ENCODE measurements around the gene P2RY6.

Gene P2RY6
- total RNA-seq = 0 reads per million in 3 donors

GRCh38 chr11:73271936-73272679, at the start of gene P2RY6:
TSS of gene P2RY6 (plus strand) at chr11:73272338. CDS start at chr11:73296519, 24,181 bp downstream.
- DNase-seq = no peak
- Histone ChIP-seq H3K36me3 (ENCODE audit: control insufficient read depth, insufficient read depth, low read length) (no peaks in the 10 kb centered on the region), H3K4me3 (ENCODE audit: insufficient read depth, low read depth, low read length, poor library complexity, severe bottlenecking) (no peak within 1 kb of the TSS), H3K4me1 (ENCODE audit: control insufficient read depth, insufficient read depth, low read length, poor library complexity, severe bottlenecking) (no peaks in the 10 kb centered on the region), H3K27me3 (replicated peaks; ENCODE audit: control insufficient read depth, insufficient read depth, low read length, poor library complexity, severe bottlenecking) (peaks cover 4% of the 10 kb centered on the region), H3K9me3 (ENCODE audit: control insufficient read depth, low read length) (no peaks in the 10 kb centered on the region), H3K27ac (ENCODE audit: insufficient read depth, low read length, poor library complexity, severe bottlenecking) (no peak within 1 kb of the TSS)

GRCh38 chr11:73223998-73224730, 48.0 kb upstream of the P2RY6 start:
- no peaks in the 10 kb centered on the region for H3K27me3 ChIP-seq (replicated peaks; ENCODE audit: control insufficient read depth, insufficient read depth, low read length, poor library complexity, severe bottlenecking)
- no peaks in the 10 kb centered on the region for H3K4me1 ChIP-seq (ENCODE audit: control insufficient read depth, insufficient read depth, low read length, poor library complexity, severe bottlenecking)
- no peak overlapping the region for H3K4me3 ChIP-seq (ENCODE audit: insufficient read depth, low read depth, low read length, poor library complexity, severe bottlenecking)

GRCh38 chr11:73225001-73225686, 47.0 kb upstream of the P2RY6 start:
- Histone ChIP-seq H3K36me3 (ENCODE audit: control insufficient read depth, insufficient read depth, low read length) (no peaks in the 10 kb centered on the region), H3K4me3 (ENCODE audit: insufficient read depth, low read depth, low read length, poor library complexity, severe bottlenecking) (no peak overlapping the region), H3K9me3 (ENCODE audit: control insufficient read depth, low read length) (no peaks in the 10 kb centered on the region), H3K27ac (ENCODE audit: insufficient read depth, low read length, poor library complexity, severe bottlenecking) (no peak overlapping the region), H3K27me3 (replicated peaks; ENCODE audit: control insufficient read depth, insufficient read depth, low read length, poor library complexity, severe bottlenecking) (no peaks in the 10 kb centered on the region), H3K4me1 (ENCODE audit: control insufficient read depth, insufficient read depth, low read length, poor library complexity, severe bottlenecking) (no peaks in the 10 kb centered on the region)
- no peak for DNase-seq

More at GRCh38 chr11:73223998-73224730, 48.0 kb upstream of the P2RY6 start:
- no peaks in the 10 kb centered on the region for H3K36me3 ChIP-seq (ENCODE audit: control insufficient read depth, insufficient read depth, low read length)
- DNase-seq = no peak
- H3K9me3 ChIP-seq (ENCODE audit: control insufficient read depth, low read length) = no peaks in the 10 kb centered on the region
- no peak overlapping the region for H3K27ac ChIP-seq (ENCODE audit: insufficient read depth, low read length, poor library complexity, severe bottlenecking)

- Histone ChIP-seq H3K27ac (ENCODE audit: insufficient read depth, low read length, poor library complexity, severe bottlenecking) (no peak overlapping the region), H3K4me3 (ENCODE audit: insufficient read depth, low read depth, low read length, poor library complexity, severe bottlenecking) (no peak overlapping the region), H3K27me3 (replicated peaks; ENCODE audit: control insufficient read depth, insufficient read depth, low read length, poor library complexity, severe bottlenecking) (no peaks in the 10 kb centered on the region), H3K36me3 (ENCODE audit: control insufficient read depth, insufficient read depth, low read length) (no peaks in the 10 kb centered on the region), H3K4me1 (ENCODE audit: control insufficient read depth, insufficient read depth, low read length, poor library complexity, severe bottlenecking) (no peaks in the 10 kb centered on the region), H3K9me3 (ENCODE audit: control insufficient read depth, low read length) (no peaks in the 10 kb centered on the region)
- no peak for DNase-seq
Observed at GRCh38 chr11:73225851-73226250, 46.3 kb upstream of the P2RY6 start.

GRCh38 chr11:73226297-73227006, 45.7 kb upstream of the P2RY6 start:
- DNase-seq = no peak
- H3K36me3 ChIP-seq (ENCODE audit: control insufficient read depth, insufficient read depth, low read length) = no peaks in the 10 kb centered on the region
- H3K4me1 ChIP-seq (ENCODE audit: control insufficient read depth, insufficient read depth, low read length, poor library complexity, severe bottlenecking) = no peaks in the 10 kb centered on the region
- no peaks in the 10 kb centered on the region for H3K27me3 ChIP-seq (replicated peaks; ENCODE audit: control insufficient read depth, insufficient read depth, low read length, poor library complexity, severe bottlenecking)
- H3K4me3 ChIP-seq (ENCODE audit: insufficient read depth, low read depth, low read length, poor library complexity, severe bottlenecking) = no peak overlapping the region
- no peak overlapping the region for H3K27ac ChIP-seq (ENCODE audit: insufficient read depth, low read length, poor library complexity, severe bottlenecking)
- H3K9me3 ChIP-seq (ENCODE audit: control insufficient read depth, low read length) = no peaks in the 10 kb centered on the region

- Histone ChIP-seq H3K27ac (ENCODE audit: insufficient read depth, low read length, poor library complexity, severe bottlenecking) (no peak overlapping the region), H3K27me3 (replicated peaks; ENCODE audit: control insufficient read depth, insufficient read depth, low read length, poor library complexity, severe bottlenecking) (no peaks in the 10 kb centered on the region), H3K4me3 (ENCODE audit: insufficient read depth, low read depth, low read length, poor library complexity, severe bottlenecking) (no peak overlapping the region), H3K36me3 (ENCODE audit: control insufficient read depth, insufficient read depth, low read length) (no peaks in the 10 kb centered on the region), H3K9me3 (ENCODE audit: control insufficient read depth, low read length) (no peaks in the 10 kb centered on the region), H3K4me1 (ENCODE audit: control insufficient read depth, insufficient read depth, low read length, poor library complexity, severe bottlenecking) (no peaks in the 10 kb centered on the region)
- no peak for DNase-seq
Observed at GRCh38 chr11:73227571-73228211, 44.4 kb upstream of the P2RY6 start.

GRCh38 chr11:73228268-73229134, 43.6 kb upstream of the P2RY6 start:
- no peaks in the 10 kb centered on the region for H3K27me3 ChIP-seq (replicated peaks; ENCODE audit: control insufficient read depth, insufficient read depth, low read length, poor library complexity, severe bottlenecking)
- H3K36me3 ChIP-seq (ENCODE audit: control insufficient read depth, insufficient read depth, low read length) = no peaks in the 10 kb centered on the region
- no peaks in the 10 kb centered on the region for H3K9me3 ChIP-seq (ENCODE audit: control insufficient read depth, low read length)
- DNase-seq = no peak
- no peak overlapping the region for H3K4me3 ChIP-seq (ENCODE audit: insufficient read depth, low read depth, low read length, poor library complexity, severe bottlenecking)
- no peaks in the 10 kb centered on the region for H3K4me1 ChIP-seq (ENCODE audit: control insufficient read depth, insufficient read depth, low read length, poor library complexity, severe bottlenecking)
- H3K27ac ChIP-seq (ENCODE audit: insufficient read depth, low read length, poor library complexity, severe bottlenecking) = no peak overlapping the region

GRCh38 chr11:73229321-73229895, 42.7 kb upstream of the P2RY6 start:
- no peaks in the 10 kb centered on the region for H3K4me1 ChIP-seq (ENCODE audit: control insufficient read depth, insufficient read depth, low read length, poor library complexity, severe bottlenecking)
- H3K27me3 ChIP-seq (replicated peaks; ENCODE audit: control insufficient read depth, insufficient read depth, low read length, poor library complexity, severe bottlenecking) = no peaks in the 10 kb centered on the region
- H3K9me3 ChIP-seq (ENCODE audit: control insufficient read depth, low read length) = no peaks in the 10 kb centered on the region
- H3K27ac ChIP-seq (ENCODE audit: insufficient read depth, low read length, poor library complexity, severe bottlenecking) = no peak overlapping the region
- no peak overlapping the region for H3K4me3 ChIP-seq (ENCODE audit: insufficient read depth, low read depth, low read length, poor library complexity, severe bottlenecking)
- no peaks in the 10 kb centered on the region for H3K36me3 ChIP-seq (ENCODE audit: control insufficient read depth, insufficient read depth, low read length)
- no peak for DNase-seq
